Stimulated activated naive B cell treated with anti-CD40 and anti-IgM and Interleukin-4, amounts not matched to agents 10 μg/mL and 1 μg/mL and 100 μg/mL, for 72 hours (primary cell): ENCODE measurements around the gene FKBP9.

Experiments used
- ATAC-seq, 2 donors: fragments of 150-1000 bp; cut with Tn5 transposase; replicated peaks; 2 replicates each; pipeline ENCODE4 v1.10.0; 2021; ENCODE audit warnings: moderate library complexity in 1 of 2
- DNase-seq: peaks from one replicate; pipeline ENCODE4 v3.0.0; 2021
- H3K27ac Mint-ChIP-seq: one replicate; pipeline ENCODE4 v1.8.0; 2022; ENCODE audit warnings: mild to moderate bottlenecking, mixed read lengths
- H3K27me3 Mint-ChIP-seq, 2 donors: one replicate each; pipeline ENCODE4 v1.8.0; 2022; ENCODE audit warnings: mixed read lengths in 2 of 2
- H3K36me3 Mint-ChIP-seq, 2 donors: one replicate each; pipeline ENCODE4 v1.8.0; 2022; ENCODE audit warnings: mixed read lengths in 2 of 2, mild to moderate bottlenecking in 1 of 2
- H3K4me1 Mint-ChIP-seq, 2 donors: one replicate each; pipeline ENCODE4 v1.8.0; 2022; ENCODE audit warnings: mixed read lengths in 2 of 2, mild to moderate bottlenecking in 1 of 2
- H3K4me3 Mint-ChIP-seq, 2 donors: one replicate each; pipeline ENCODE4 v1.8.0; 2022; ENCODE audit warnings: mild to moderate bottlenecking in 2 of 2, mixed read lengths in 2 of 2, moderate library complexity in 1 of 2
- H3K9me3 Mint-ChIP-seq, 2 donors: one replicate each; pipeline ENCODE4 v1.8.0; 2022; ENCODE audit warnings: mixed read lengths in 2 of 2, mild to moderate bottlenecking in 1 of 2

Gene FKBP9

GRCh38 chr7:33048704-33049103 is 91.5 kb downstream of the FKBP9 start:
- Mint-ChIP-seq H3K27ac (no peak overlapping the region), H3K4me3 (no peak overlapping the region), H3K36me3 (peaks cover 2 to 8% of the 10 kb centered on the region in 2 donors), H3K27me3 (no peaks in the 10 kb centered on the region), H3K9me3 (no peaks in the 10 kb centered on the region), H3K4me1 (peaks cover 21 to 57% of the 10 kb centered on the region in 2 donors)
- ATAC-seq (no peak), DNase-seq (no peak)

DNA sequence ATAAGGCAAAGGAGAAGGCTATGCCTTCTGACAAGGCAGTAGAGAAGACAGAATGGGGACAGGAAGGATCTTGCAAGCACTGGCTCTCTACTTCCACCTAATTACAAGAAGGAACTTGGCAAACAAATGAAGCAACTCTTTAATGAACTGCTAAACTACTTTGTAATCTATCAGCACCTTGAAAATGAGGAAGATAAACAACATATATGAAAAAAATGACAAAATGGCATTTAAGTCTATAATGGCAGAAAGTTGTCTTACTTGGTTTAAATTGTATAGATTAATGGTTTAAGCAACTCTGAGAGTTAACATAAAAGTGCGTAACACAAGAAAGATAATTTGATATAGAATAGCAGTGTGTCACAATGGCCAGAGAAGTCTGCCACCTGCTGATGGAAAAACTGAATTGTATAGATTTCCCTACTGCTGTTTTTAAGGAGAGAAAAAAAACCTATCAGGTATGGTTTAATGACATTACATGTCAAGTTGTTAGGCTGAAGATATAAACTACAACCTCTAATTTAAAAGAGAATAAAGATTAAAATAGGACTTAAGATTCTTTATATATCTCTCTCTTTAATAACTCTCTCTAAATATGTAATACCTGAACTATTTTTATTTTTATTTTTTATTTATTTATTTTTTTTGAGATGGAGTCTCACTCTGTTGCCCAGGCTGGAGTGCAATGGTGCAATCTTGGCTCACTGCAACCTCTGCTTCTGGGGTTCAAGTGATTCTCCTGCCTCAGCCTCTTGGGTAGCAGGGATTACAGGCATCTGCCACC is 93.5 kb downstream of the FKBP9 start:
- ATAC-seq = peak; percentile 46 to 62
- Mint-ChIP-seq H3K27ac (peak overlapping the region; percentile 20), H3K36me3 (peaks cover 4 to 12% of the 10 kb centered on the region in 2 donors), H3K4me1 (peaks cover 17 to 59% of the 10 kb centered on the region in 2 donors), H3K9me3 (no peaks in the 10 kb centered on the region), H3K27me3 (no peaks in the 10 kb centered on the region), H3K4me3 (peak overlapping the region in 1 of 2 donors; percentile 30)
- DNase-seq = no peak

GRCh38 chr7:33053721-33054120 is 96.5 kb downstream of the FKBP9 start:
- Mint-ChIP-seq H3K9me3 (peaks cover 0 to 1% of the 10 kb centered on the region in 2 donors), H3K36me3 (peaks cover 5 to 31% of the 10 kb centered on the region in 2 donors), H3K4me1 (peaks cover 25 to 66% of the 10 kb centered on the region in 2 donors), H3K27me3 (no peaks in the 10 kb centered on the region), H3K4me3 (no peak overlapping the region), H3K27ac (peak overlapping the region; percentile 14)
- ATAC-seq (no peak), DNase-seq (no peak)

- peak; percentile 39 to 46 for ATAC-seq
- Mint-ChIP-seq H3K27me3 (no peaks in the 10 kb centered on the region), H3K4me1 (peaks cover 27 to 68% of the 10 kb centered on the region in 2 donors), H3K36me3 (peaks cover 7 to 33% of the 10 kb centered on the region in 2 donors), H3K4me3 (no peak overlapping the region), H3K27ac (no peak overlapping the region), H3K9me3 (peaks cover 0 to 2% of the 10 kb centered on the region in 2 donors)
- no peak for DNase-seq
Observed at GRCh38 chr7:33054261-33054964, 97.2 kb downstream of the FKBP9 start.

DNA sequence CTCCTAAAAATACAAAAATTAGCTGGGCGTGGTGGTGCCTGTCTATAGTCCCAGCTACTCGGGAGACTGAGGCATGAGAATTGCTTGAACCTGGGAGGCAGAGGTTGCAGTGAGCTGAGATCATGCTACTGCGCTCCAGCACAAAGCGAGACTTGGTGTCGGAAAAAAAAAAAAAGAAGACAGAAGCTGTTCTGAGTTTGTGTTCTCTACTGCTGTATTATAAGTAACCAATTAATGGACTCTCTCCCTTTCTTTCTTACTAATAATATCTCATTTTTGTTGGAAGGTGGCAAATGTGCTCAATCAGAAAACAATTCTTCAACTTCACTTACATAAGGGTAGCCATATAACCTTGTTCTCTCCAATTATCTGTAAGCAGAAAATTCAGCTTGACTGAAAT is 97.9 kb downstream of the FKBP9 start:
- ATAC-seq (no peak), DNase-seq (no peak)
- Mint-ChIP-seq H3K9me3 (peaks cover 0 to 2% of the 10 kb centered on the region in 2 donors), H3K36me3 (peaks cover 12 to 36% of the 10 kb centered on the region in 2 donors), H3K27ac (no peak overlapping the region), H3K27me3 (no peaks in the 10 kb centered on the region), H3K4me3 (no peak overlapping the region), H3K4me1 (peaks cover 29 to 68% of the 10 kb centered on the region in 2 donors)
